Keratinocyte (primary cell): ENCODE results near the gene RCVRN. TPM values are rescaled to one million over a fixed set of nuclear protein-coding genes. Genes with fewer than 3 reads are reported as not detected.

ENCODE experiments used
- DNase-seq: peaks from one replicate; pipeline ENCODE4 v3.0.0-alpha.2; 2011; ENCODE audit warnings: low read depth, missing footprints, low spot score
- FAIRE-seq: peaks from 2 replicates; lab custom pipeline; 2011; peaks lifted over from hg19 to GRCh38; lab: Jason Lieb, UNC
- H2AFZ ChIP-seq: 2 replicates; pipeline ENCODE4 v1.6.0; 2012; ENCODE audit warnings: low read length, control low read depth, inconsistent platforms; ENCODE audit not compliant: control insufficient read depth
- H3K27ac ChIP-seq: 2 replicates; pipeline ENCODE4 v1.5.1; 2011; ENCODE audit warnings: low read length; ENCODE audit not compliant: control insufficient read depth, insufficient read depth
- H3K27me3 ChIP-seq: 3 replicates; pipeline ENCODE4 v1.6.0; 2011; ENCODE audit warnings: low read length; ENCODE audit not compliant: control insufficient read depth, insufficient read depth; ENCODE audit errors: extremely low read depth
- H3K36me3 ChIP-seq, 2 experiments: 2 replicates in 1 of 2; 3 replicates in 1 of 2; pipeline ENCODE4 v1.5.1; 2011; ENCODE audit warnings: low read length in 2 of 2, mild to moderate bottlenecking in 1 of 2; ENCODE audit not compliant: control insufficient read depth in 2 of 2, insufficient read depth in 2 of 2; ENCODE audit errors: extremely low read depth in 1 of 2
- H3K4me1 ChIP-seq: 3 replicates; pipeline ENCODE4 v1.5.1; 2011; ENCODE audit warnings: low read length; ENCODE audit not compliant: control insufficient read depth, insufficient read depth; ENCODE audit errors: extremely low read depth
- H3K4me2 ChIP-seq: 3 replicates; pipeline ENCODE4 v1.6.0; 2011; ENCODE audit warnings: low read depth, low read length; ENCODE audit not compliant: control insufficient read depth, insufficient read depth; ENCODE audit errors: extremely low read depth
- H3K4me3 ChIP-seq, 3 experiments: fragments of 200-600 bp in 1 of 3; sonication (generic) in 1 of 3; 2 replicates in 2 of 3; 3 replicates in 1 of 3; pipeline ENCODE4 v1.5.1; 2011 to 2016; ENCODE audit warnings: low read length in 3 of 3, mild to moderate bottlenecking in 3 of 3, control low read depth in 2 of 3, inconsistent platforms in 1 of 3, low read depth in 1 of 3, mixed read lengths in 1 of 3, mixed run types in 1 of 3, moderate library complexity in 1 of 3; ENCODE audit not compliant: control insufficient read depth in 2 of 3, insufficient read depth in 2 of 3; ENCODE audit errors: extremely low read depth in 1 of 3
- H3K79me2 ChIP-seq: 2 replicates; pipeline ENCODE4 v1.6.0; 2012; ENCODE audit warnings: low read length; ENCODE audit not compliant: control insufficient read depth, insufficient read depth
- H3K9ac ChIP-seq: 3 replicates; pipeline ENCODE4 v1.6.0; 2011; ENCODE audit warnings: low read length; ENCODE audit not compliant: control insufficient read depth, insufficient read depth; ENCODE audit errors: extremely low read depth
- H3K9me1 ChIP-seq: 3 replicates; pipeline ENCODE4 v1.6.0; 2011; ENCODE audit warnings: low read length; ENCODE audit not compliant: control insufficient read depth, insufficient read depth; ENCODE audit errors: extremely low read depth
- H3K9me3 ChIP-seq: 2 replicates; pipeline ENCODE4 v1.5.1; 2012; ENCODE audit warnings: low read depth, low read length; ENCODE audit not compliant: control insufficient read depth
- H4K20me1 ChIP-seq: 3 replicates; pipeline ENCODE4 v1.6.0; 2011; ENCODE audit warnings: low read length; ENCODE audit not compliant: control insufficient read depth, insufficient read depth; ENCODE audit errors: extremely low read depth
- EZH2 ChIP-seq: IDR thresholded peaks from one replicate; pipeline ENCODE4 v1.6.1; 2012; ENCODE audit warnings: inconsistent platforms, mild to moderate bottlenecking, low read length, moderate library complexity
- dilution Hi-C: fragments of 300-500 bp; cut with MboI; formaldehyde crosslinking; loops from one replicate; pipeline ENCODE4 v1.7.0; 2020; ENCODE audit warnings: low sequenced_read_pairs; ENCODE audit not compliant: extremely low pct_ligation_motif_present
- polyA plus RNA-seq, 5 experiments: library from polyadenylated mRNA; depleted of rRNA in 3 of 5; stranded (reverse) in 3 of 5; stranded (forward) in 1 of 5; unstranded in 1 of 5; fragments of >200 nt; gene quantifications; 1 replicate in 1 of 5; 2 replicates in 3 of 5; 3 replicates in 1 of 5; pipeline versions ENCODE4 v1.2.1 to v1.2.3, GENCODE V29; 2011 to 2012; ENCODE audit warnings: missing spikeins in 2 of 5, low read depth in 1 of 5, low replicate concordance in 1 of 5
- TF ChIP-seq, protein P1 (sequence below), 3 experiments: IDR thresholded peaks in 1 of 3; conservative IDR thresholded peaks in 1 of 3; optimal IDR thresholded peaks in 1 of 3; 2 replicates in 2 of 3; 3 replicates in 1 of 3; pipeline versions ENCODE3 to v1.5.1; 2011; ENCODE audit warnings: low read length in 3 of 3, mild to moderate bottlenecking in 3 of 3, moderate library complexity in 2 of 3, control low read depth in 1 of 3, inconsistent platforms in 1 of 3; ENCODE audit not compliant: insufficient read depth in 2 of 3; ENCODE audit errors: extremely low read depth in 1 of 3

Gene RCVRN
- polyA plus RNA-seq, 1 donor (not counting 4 experiments of a cell fraction or from before 2014, with no cell fraction given), result not detected

DNA sequence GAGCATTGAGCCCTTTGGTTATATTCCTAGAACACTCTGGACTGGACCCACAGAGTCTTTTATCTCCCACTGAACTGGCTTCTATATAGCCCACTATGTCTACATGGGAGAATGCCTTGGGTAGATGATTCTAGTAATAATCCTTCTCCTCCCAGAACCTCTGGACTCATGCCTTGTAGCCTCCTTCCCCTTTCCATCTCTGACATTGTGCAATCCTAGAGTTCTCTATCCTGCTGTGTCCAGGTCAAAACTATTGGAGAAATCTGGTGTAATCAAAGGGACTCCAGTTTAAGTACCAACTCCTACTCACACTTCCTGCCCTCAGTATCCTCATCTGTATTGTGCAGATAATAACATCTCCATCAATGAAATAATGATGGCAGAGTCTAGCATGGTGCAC lies 9.1 kb downstream of the RCVRN start:
- Histone ChIP-seq H3K9me1 (no peaks in the 10 kb centered on the region), H3K4me2 (no peak overlapping the region), H3K27ac (no peak overlapping the region), H4K20me1 (no peaks in the 10 kb centered on the region), H3K36me3 (no peaks in the 10 kb centered on the region), H3K4me3 (no peak overlapping the region), H3K9me3 (no peaks in the 10 kb centered on the region), H3K9ac (no peak overlapping the region), H2AFZ (no peak overlapping the region), H3K4me1 (no peaks in the 10 kb centered on the region), H3K79me2 (no peaks in the 10 kb centered on the region), H3K27me3 (no peaks in the 10 kb centered on the region)
- TF ChIP-seq, protein P1, sequence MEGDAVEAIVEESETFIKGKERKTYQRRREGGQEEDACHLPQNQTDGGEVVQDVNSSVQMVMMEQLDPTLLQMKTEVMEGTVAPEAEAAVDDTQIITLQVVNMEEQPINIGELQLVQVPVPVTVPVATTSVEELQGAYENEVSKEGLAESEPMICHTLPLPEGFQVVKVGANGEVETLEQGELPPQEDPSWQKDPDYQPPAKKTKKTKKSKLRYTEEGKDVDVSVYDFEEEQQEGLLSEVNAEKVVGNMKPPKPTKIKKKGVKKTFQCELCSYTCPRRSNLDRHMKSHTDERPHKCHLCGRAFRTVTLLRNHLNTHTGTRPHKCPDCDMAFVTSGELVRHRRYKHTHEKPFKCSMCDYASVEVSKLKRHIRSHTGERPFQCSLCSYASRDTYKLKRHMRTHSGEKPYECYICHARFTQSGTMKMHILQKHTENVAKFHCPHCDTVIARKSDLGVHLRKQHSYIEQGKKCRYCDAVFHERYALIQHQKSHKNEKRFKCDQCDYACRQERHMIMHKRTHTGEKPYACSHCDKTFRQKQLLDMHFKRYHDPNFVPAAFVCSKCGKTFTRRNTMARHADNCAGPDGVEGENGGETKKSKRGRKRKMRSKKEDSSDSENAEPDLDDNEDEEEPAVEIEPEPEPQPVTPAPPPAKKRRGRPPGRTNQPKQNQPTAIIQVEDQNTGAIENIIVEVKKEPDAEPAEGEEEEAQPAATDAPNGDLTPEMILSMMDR (optimal IDR thresholded peaks at IDR 0.05 in 1 of 3, IDR thresholded peaks at IDR 0.05 in 1 of 3, conservative IDR thresholded peaks at IDR 0.05 in 1 of 3; ENCODE audit: extremely low read depth in 1 of 3, insufficient read depth in 2 of 3, low read length in 3 of 3), result no peak
- no peak for TF ChIP-seq EZH2
- FAIRE-seq (no peak), DNase-seq (no peak)
- dilution Hi-C loops, result no loop called here

DNA sequence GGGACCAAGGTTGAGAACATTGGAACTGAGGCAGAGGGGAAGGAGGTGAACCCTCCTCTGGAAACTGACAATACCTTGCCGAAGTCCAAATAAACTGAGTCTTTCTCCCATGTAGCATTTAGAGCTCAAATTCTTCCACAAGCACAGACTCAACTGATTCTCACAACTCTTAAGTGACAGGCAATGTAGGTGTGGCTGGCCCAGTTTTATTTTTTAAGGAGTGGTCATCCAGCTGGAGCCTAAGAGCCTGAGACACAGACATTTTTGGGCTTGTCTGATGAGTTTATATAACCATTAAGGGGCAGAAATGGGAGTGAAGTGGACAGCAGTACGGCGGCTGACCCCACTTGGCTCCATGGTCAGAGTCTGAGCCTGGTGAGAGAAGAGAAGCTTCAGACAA lies 10.8 kb downstream of the RCVRN start:
- Histone ChIP-seq H3K9me3 (no peaks in the 10 kb centered on the region), H3K36me3 (no peaks in the 10 kb centered on the region), H3K9ac (no peak overlapping the region), H3K4me1 (no peaks in the 10 kb centered on the region), H3K9me1 (no peaks in the 10 kb centered on the region), H3K4me3 (no peak overlapping the region), H4K20me1 (no peaks in the 10 kb centered on the region), H2AFZ (no peak overlapping the region), H3K27ac (no peak overlapping the region), H3K27me3 (no peaks in the 10 kb centered on the region), H3K79me2 (no peaks in the 10 kb centered on the region), H3K4me2 (no peak overlapping the region)
- TF ChIP-seq EZH2, result no peak
- TF ChIP-seq, protein P1 (optimal IDR thresholded peaks at IDR 0.05 in 1 of 3, IDR thresholded peaks at IDR 0.05 in 1 of 3, conservative IDR thresholded peaks at IDR 0.05 in 1 of 3; ENCODE audit: extremely low read depth in 1 of 3, insufficient read depth in 2 of 3, low read length in 3 of 3), result no peak
- no peak for DNase-seq
- no peak for FAIRE-seq
- dilution Hi-C loops, result no loop called here
